Right cardiac atrium (tissue), 5 donors: ENCODE measurements around the gene RAB11FIP3. TPM values are rescaled to one million over a fixed set of nuclear protein-coding genes. Genes with fewer than 3 reads are reported as not detected.
"Not testable (repeated sequence)": the region's sequence is repeated elsewhere in the genome, so short reads cannot be mapped to it uniquely, and the experiment has no call there.

Experiments
- ATAC-seq, 2 donors: fragments of 200-7000 bp; cut with Tn5 transposase; one replicate each; pipeline versions ENCODE4 v1.8.0 to v1.9.1; 2020; ENCODE audit warnings: moderate library complexity in 2 of 2, mild to moderate bottlenecking in 1 of 2
- DNase-seq, 3 donors: peaks; one replicate each; pipeline ENCODE4 v3.0.0-alpha.2; 2020
- H3K27ac ChIP-seq: one replicate; pipeline ENCODE4 v1.5.1; 2013; ENCODE audit warnings: mild to moderate bottlenecking, low read length, control low read depth, moderate library complexity
- H3K27me3 ChIP-seq: one replicate; pipeline ENCODE4 v1.6.1; 2013; ENCODE audit not compliant: control insufficient read depth, insufficient read depth
- H3K4me1 ChIP-seq: one replicate; pipeline ENCODE4 v1.6.1; 2013; ENCODE audit warnings: low read length; ENCODE audit not compliant: control insufficient read depth, insufficient read depth
- H3K4me3 ChIP-seq: one replicate; pipeline ENCODE4 v1.5.1; 2013; ENCODE audit warnings: low read length, control low read depth
- H3K9me3 ChIP-seq: one replicate; pipeline ENCODE4 v1.6.1; 2013; ENCODE audit warnings: low read length; ENCODE audit not compliant: control insufficient read depth
- WGBS: extraction: QIAGEN DNeasy Blood & Tissue Kit; methylation state at CpG from one replicate; pipeline ENCODE4 v1.1.7; 2013; 5-methylcytosine and 5-hydroxymethylcytosine counted together
- intact Hi-C, 4 donors: fragments of 100-400 bp; cut with DNase I; formaldehyde crosslinking; loops; one replicate each; pipeline versions ENCODE4 v1.11.0 to v1.14.0; 2022 to 2023
- polyA plus RNA-seq: library from polyadenylated mRNA; stranded (reverse); fragments of 200-250 nt; gene quantifications from one replicate; pipeline ENCODE4 v1.2.3, GENCODE V29; 2013
- total RNA-seq, 4 donors: library from RNA; stranded (reverse); fragmentation: NEBNext Ultra II Directional; extraction: Animal tissue kit (Norgen Biotek cat#: 25700); gene quantifications; one replicate each; pipeline ENCODE4 v1.2.1, GENCODE V29; 2021
- donor health status: healthy with polysubstance abuse.
- donor health status: DM: no; HTN: yes; CAD: no.
- donor health status: DM: no; HTN: no; CAD: no.
- donor health status: DM: no; HTN: yes; CAD: no; lungs with severe emphysema.
- donor health status: DM: yes; HTN: yes; CAD: no.

The RAB11FIP3 gene
- total and polyA plus RNA-seq, 5 donors = 25.1 to 44.6 (median 34.2) TPM

- Histone ChIP-seq H3K27me3 (no peaks in the 10 kb centered on the region), H3K27ac (no peak overlapping the region), H3K9me3 (no peaks in the 10 kb centered on the region), H3K4me1 (no peaks in the 10 kb centered on the region), H3K4me3 (no peak overlapping the region)
- intact Hi-C loops = no loop called here
- WGBS = 90% methylated on average over 12 of the region's 12 CpGs
- DNase-seq = no peak
- no peak for ATAC-seq
Measured at GRCh38 chr16:499924-500323, 74.5 kb downstream of the RAB11FIP3 start.

GRCh38 chr16:500709-501108 is 75.3 kb downstream of the RAB11FIP3 start:
- peak; percentile 47 to 48 for ATAC-seq
- peak in 2 of 3 donors; percentile 74 to 77 for DNase-seq
- no peak overlapping the region for H3K27ac ChIP-seq
- H3K4me3 ChIP-seq = no peak overlapping the region
- no peaks in the 10 kb centered on the region for H3K4me1 ChIP-seq
- intact Hi-C loops = no loop called here
- H3K27me3 ChIP-seq = no peaks in the 10 kb centered on the region
- H3K9me3 ChIP-seq = no peaks in the 10 kb centered on the region
- WGBS = 59% methylated on average over 12 of the region's 12 CpGs

- H3K27me3 ChIP-seq = no peaks in the 10 kb centered on the region
- H3K4me3 ChIP-seq = no peak overlapping the region
- 83% methylated on average over 22 of the region's 22 CpGs for WGBS
- H3K9me3 ChIP-seq = no peaks in the 10 kb centered on the region
- no peak overlapping the region for H3K27ac ChIP-seq
- peak in 1 of 2 donors; percentile 34 for ATAC-seq
- no peaks in the 10 kb centered on the region for H3K4me1 ChIP-seq
- DNase-seq = peak in 1 of 3 donors; percentile 47
- intact Hi-C loops = no loop called here
Measured at GRCh38 chr16:502179-502943, 76.9 kb downstream of the RAB11FIP3 start.

- H3K27ac ChIP-seq = no peak overlapping the region
- ATAC-seq (peak in 1 of 2 donors; percentile 22), DNase-seq (peak in 1 of 3 donors; percentile 38)
- no peaks in the 10 kb centered on the region for H3K4me1 ChIP-seq
- 95% methylated on average over 23 of the region's 23 CpGs for WGBS
- no peaks in the 10 kb centered on the region for H3K9me3 ChIP-seq
- no peaks in the 10 kb centered on the region for H3K27me3 ChIP-seq
- no peak overlapping the region for H3K4me3 ChIP-seq
- intact Hi-C loops = no loop called here
Measured at GRCh38 chr16:503150-504071, 78.0 kb downstream of the RAB11FIP3 start.

- intact Hi-C loops = no loop called here
- DNase-seq (peak in 1 of 3 donors; percentile 34), ATAC-seq (no peak)
- Histone ChIP-seq H3K4me1 (no peaks in the 10 kb centered on the region), H3K27me3 (no peaks in the 10 kb centered on the region), H3K9me3 (no peaks in the 10 kb centered on the region), H3K4me3 (no peak overlapping the region), H3K27ac (no peak overlapping the region)
- 91% methylated on average over 33 of the region's 33 CpGs for WGBS
Measured at GRCh38 chr16:505479-506245, 80.2 kb downstream of the RAB11FIP3 start.

GRCh38 chr16:506246-506546 is 80.7 kb downstream of the RAB11FIP3 start:
- DNase-seq = no peak
- Histone ChIP-seq H3K27ac (no peak overlapping the region), H3K27me3 (no peaks in the 10 kb centered on the region), H3K4me1 (no peaks in the 10 kb centered on the region), H3K4me3 (no peak overlapping the region), H3K9me3 (no peaks in the 10 kb centered on the region)
- intact Hi-C loops = no loop called here
- ATAC-seq = no peak
- WGBS = 94% methylated on average over 7 of the region's 7 CpGs

- H3K4me3 ChIP-seq, H3K9me3 ChIP-seq, H3K27ac ChIP-seq, H3K4me1 ChIP-seq, intact Hi-C loops, DNase-seq, H3K27me3 ChIP-seq, ATAC-seq: not testable (repeated sequence)
- WGBS = 86% methylated on average over 14 of the region's 14 CpGs
Measured at GRCh38 chr16:507527-507926, 82.1 kb downstream of the RAB11FIP3 start.

- no peaks in the 10 kb centered on the region for H3K27me3 ChIP-seq
- DNase-seq (no peak), ATAC-seq (no peak)
- WGBS = 84% methylated on average over 6 of the region's 6 CpGs
- no peak overlapping the region for H3K4me3 ChIP-seq
- H3K4me1 ChIP-seq = no peaks in the 10 kb centered on the region
- no peak overlapping the region for H3K27ac ChIP-seq
- H3K9me3 ChIP-seq = no peaks in the 10 kb centered on the region
- intact Hi-C loops = no loop called here
Measured at GRCh38 chr16:507996-508395, 82.5 kb downstream of the RAB11FIP3 start.

GRCh38 chr16:508884-509736 is 83.7 kb downstream of the RAB11FIP3 start:
- H3K27ac ChIP-seq = no peak overlapping the region
- peak in 1 of 2 donors; percentile 22 for ATAC-seq
- no peak overlapping the region for H3K4me3 ChIP-seq
- H3K4me1 ChIP-seq = no peaks in the 10 kb centered on the region
- intact Hi-C loops = no loop called here
- H3K27me3 ChIP-seq = no peaks in the 10 kb centered on the region
- no peak for DNase-seq
- 88% methylated on average over 18 of the region's 18 CpGs for WGBS
- no peaks in the 10 kb centered on the region for H3K9me3 ChIP-seq

GRCh38 chr16:510066-510825 is 84.8 kb downstream of the RAB11FIP3 start:
- no peaks in the 10 kb centered on the region for H3K4me1 ChIP-seq
- WGBS = 95% methylated on average over 35 of the region's 35 CpGs
- H3K27ac ChIP-seq = no peak overlapping the region
- ATAC-seq = peak in 1 of 2 donors; percentile 24
- H3K27me3 ChIP-seq = no peaks in the 10 kb centered on the region
- intact Hi-C loops = no loop called here
- H3K4me3 ChIP-seq = no peak overlapping the region
- DNase-seq = peak in 1 of 3 donors; percentile 36
- no peaks in the 10 kb centered on the region for H3K9me3 ChIP-seq
